ENCODE data around the gene PTPN23.

DNA sequence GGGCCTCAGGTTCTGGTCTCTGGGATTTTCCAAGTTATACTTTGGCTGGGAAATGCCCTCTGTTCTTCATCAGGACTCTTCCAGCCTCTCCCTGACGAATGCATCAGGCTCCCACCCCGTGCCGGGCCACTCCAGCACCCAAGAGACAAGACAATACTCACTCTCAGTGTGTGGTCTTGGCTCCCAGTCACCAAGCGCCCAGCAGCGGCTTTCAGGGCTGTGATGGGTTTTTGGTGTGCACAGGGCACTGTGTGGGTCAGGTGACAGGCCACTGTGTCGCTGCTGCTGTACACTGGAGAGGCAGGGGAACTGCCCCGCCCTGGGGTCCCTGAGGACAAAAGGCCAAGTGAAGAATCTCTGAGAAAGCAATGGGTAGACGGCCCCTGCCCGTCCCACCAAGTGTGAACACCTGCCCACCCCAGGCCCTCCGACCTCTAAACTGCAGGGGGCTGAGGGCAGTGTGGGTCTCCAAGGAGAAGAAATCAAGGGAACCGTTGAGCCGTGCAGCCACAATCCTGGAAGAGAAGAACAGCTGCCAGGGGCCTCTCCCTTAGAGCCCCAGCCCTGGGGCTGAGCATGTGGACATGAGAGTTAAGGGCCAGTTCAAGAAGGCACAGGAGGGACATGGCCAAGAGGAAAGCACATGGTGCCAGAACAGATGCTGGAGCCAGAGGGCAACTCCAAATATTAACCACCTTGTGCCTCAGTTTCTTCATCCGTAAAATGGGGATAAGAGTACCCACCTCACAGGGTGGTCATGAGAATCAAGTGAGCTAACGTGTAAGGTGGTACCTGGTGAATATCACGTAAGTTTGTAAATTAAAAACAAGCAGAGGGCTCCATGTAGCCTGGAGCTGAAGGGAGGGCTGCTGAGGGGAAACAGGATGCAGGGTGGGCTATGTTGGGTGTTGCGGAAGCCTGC lies 34.1 kb downstream of the PTPN23 start:
- TF ChIP-seq, protein P1, sequence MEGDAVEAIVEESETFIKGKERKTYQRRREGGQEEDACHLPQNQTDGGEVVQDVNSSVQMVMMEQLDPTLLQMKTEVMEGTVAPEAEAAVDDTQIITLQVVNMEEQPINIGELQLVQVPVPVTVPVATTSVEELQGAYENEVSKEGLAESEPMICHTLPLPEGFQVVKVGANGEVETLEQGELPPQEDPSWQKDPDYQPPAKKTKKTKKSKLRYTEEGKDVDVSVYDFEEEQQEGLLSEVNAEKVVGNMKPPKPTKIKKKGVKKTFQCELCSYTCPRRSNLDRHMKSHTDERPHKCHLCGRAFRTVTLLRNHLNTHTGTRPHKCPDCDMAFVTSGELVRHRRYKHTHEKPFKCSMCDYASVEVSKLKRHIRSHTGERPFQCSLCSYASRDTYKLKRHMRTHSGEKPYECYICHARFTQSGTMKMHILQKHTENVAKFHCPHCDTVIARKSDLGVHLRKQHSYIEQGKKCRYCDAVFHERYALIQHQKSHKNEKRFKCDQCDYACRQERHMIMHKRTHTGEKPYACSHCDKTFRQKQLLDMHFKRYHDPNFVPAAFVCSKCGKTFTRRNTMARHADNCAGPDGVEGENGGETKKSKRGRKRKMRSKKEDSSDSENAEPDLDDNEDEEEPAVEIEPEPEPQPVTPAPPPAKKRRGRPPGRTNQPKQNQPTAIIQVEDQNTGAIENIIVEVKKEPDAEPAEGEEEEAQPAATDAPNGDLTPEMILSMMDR (IDR thresholded peaks at IDR 0.05; ENCODE audit: poor library complexity) = no peak
- TF ChIP-seq EZH2 (IDR thresholded peaks at IDR 0.05; ENCODE audit: borderline replicate concordance) = no peak
- no peak for TF ChIP-seq EZH2phosphoT487 (IDR thresholded peaks at IDR 0.05; ENCODE audit: low read depth, severe bottlenecking, unreplicated experiment)
